Endothelial cell (in vitro differentiated cells): Measurements from ENCODE around the gene ZNF431. TPM values are rescaled to one million over a fixed set of nuclear protein-coding genes. Genes with fewer than 3 reads are reported as not detected.

Experiments used
- DNase-seq: peaks from one replicate; pipeline ENCODE4 v3.0.0; 2021; ENCODE audit warnings: low spot score
- H3K27ac Mint-ChIP-seq: one replicate; pipeline ENCODE4 v1.8.0; 2021; ENCODE audit warnings: mixed read lengths, inconsistent platforms; ENCODE audit not compliant: unreplicated experiment
- H3K27me3 Mint-ChIP-seq: one replicate; pipeline ENCODE4 v1.8.0; 2021; ENCODE audit warnings: mild to moderate bottlenecking, moderate library complexity, mixed read lengths, inconsistent platforms; ENCODE audit not compliant: unreplicated experiment
- H3K36me3 Mint-ChIP-seq: one replicate; pipeline ENCODE4 v1.8.0; 2021; ENCODE audit warnings: mild to moderate bottlenecking, low read depth, mixed read lengths, inconsistent platforms; ENCODE audit not compliant: unreplicated experiment
- H3K4me1 Mint-ChIP-seq: one replicate; pipeline ENCODE4 v1.8.0; 2021; ENCODE audit warnings: mild to moderate bottlenecking, mixed read lengths, inconsistent platforms; ENCODE audit not compliant: unreplicated experiment
- H3K4me3 Mint-ChIP-seq: one replicate; pipeline ENCODE4 v1.8.0; 2021; ENCODE audit warnings: mild to moderate bottlenecking, mixed read lengths, inconsistent platforms; ENCODE audit not compliant: unreplicated experiment
- H3K9me3 Mint-ChIP-seq: one replicate; pipeline ENCODE4 v1.8.0; 2021; ENCODE audit warnings: mixed read lengths, inconsistent platforms; ENCODE audit not compliant: unreplicated experiment
- total RNA-seq: library from RNA; stranded (reverse); fragmentation: NEBNext Ultra II Directional; extraction: Animal tissue kit (Norgen Biotek cat#: 25700); gene quantifications from one replicate; pipeline ENCODE4 v1.2.1, GENCODE V29; 2021; ENCODE audit not compliant: unreplicated experiment
- TF ChIP-seq, protein P1 (sequence below): fragments of 200-600 bp; sonication (generic); IDR thresholded peaks from one replicate; pipeline ENCODE4 v1.5.0; 2021; ENCODE audit warnings: antibody characterized with exemption; ENCODE audit not compliant: unreplicated experiment

ZNF431 gene
- total RNA-seq, 1 donor from 2014 or later, result 20.1 TPM

- Mint-ChIP-seq H3K27ac (no peak overlapping the region), H3K9me3 (no peaks in the 10 kb centered on the region), H3K27me3 (no peaks in the 10 kb centered on the region), H3K4me3 (no peak overlapping the region), H3K4me1 (peaks cover 6% of the 10 kb centered on the region), H3K36me3 (no peaks in the 10 kb centered on the region)
- DNase-seq, result no peak
- TF ChIP-seq, protein P1, sequence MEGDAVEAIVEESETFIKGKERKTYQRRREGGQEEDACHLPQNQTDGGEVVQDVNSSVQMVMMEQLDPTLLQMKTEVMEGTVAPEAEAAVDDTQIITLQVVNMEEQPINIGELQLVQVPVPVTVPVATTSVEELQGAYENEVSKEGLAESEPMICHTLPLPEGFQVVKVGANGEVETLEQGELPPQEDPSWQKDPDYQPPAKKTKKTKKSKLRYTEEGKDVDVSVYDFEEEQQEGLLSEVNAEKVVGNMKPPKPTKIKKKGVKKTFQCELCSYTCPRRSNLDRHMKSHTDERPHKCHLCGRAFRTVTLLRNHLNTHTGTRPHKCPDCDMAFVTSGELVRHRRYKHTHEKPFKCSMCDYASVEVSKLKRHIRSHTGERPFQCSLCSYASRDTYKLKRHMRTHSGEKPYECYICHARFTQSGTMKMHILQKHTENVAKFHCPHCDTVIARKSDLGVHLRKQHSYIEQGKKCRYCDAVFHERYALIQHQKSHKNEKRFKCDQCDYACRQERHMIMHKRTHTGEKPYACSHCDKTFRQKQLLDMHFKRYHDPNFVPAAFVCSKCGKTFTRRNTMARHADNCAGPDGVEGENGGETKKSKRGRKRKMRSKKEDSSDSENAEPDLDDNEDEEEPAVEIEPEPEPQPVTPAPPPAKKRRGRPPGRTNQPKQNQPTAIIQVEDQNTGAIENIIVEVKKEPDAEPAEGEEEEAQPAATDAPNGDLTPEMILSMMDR, result no peak
Observed at GRCh38 chr19:21126078-21126477, 15.8 kb upstream of the ZNF431 start.

GRCh38 chr19:21127001-21127400 is 14.8 kb upstream of the ZNF431 start:
- Mint-ChIP-seq H3K4me3 (no peak overlapping the region), H3K27ac (no peak overlapping the region), H3K9me3 (no peaks in the 10 kb centered on the region), H3K36me3 (no peaks in the 10 kb centered on the region), H3K27me3 (no peaks in the 10 kb centered on the region), H3K4me1 (peaks cover 6% of the 10 kb centered on the region)
- TF ChIP-seq, protein P1, result no peak
- DNase-seq, result no peak

DNA sequence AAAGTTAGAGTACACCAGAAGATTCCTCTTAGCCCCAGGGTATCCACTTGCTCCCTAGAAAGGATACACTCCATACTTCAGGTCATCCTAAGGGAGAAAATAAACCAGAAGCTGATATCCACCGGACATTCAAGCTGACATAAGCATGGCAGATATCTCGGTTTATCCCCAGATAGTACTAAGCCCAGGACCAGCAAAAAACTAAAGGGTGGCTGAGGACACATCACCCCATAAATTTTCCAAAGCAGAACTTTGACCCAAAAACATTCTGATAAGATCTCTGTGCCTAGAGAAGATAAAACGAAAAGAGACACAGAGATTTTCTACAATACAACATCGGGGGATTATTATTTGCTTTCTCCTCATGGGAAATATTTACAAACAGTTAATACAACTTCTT is 13.9 kb upstream of the ZNF431 start:
- DNase-seq, result no peak
- Mint-ChIP-seq H3K9me3 (no peaks in the 10 kb centered on the region), H3K27ac (no peak overlapping the region), H3K27me3 (no peaks in the 10 kb centered on the region), H3K4me3 (no peak overlapping the region), H3K36me3 (no peaks in the 10 kb centered on the region), H3K4me1 (peaks cover 6% of the 10 kb centered on the region)
- TF ChIP-seq, protein P1, result no peak

- peaks cover 2% of the 10 kb centered on the region for H3K36me3 Mint-ChIP-seq
- H3K4me1 Mint-ChIP-seq, result peaks cover 6% of the 10 kb centered on the region
- peak overlapping the region; percentile 68 for H3K27ac Mint-ChIP-seq
- no peak for DNase-seq
- H3K27me3 Mint-ChIP-seq, result peaks cover 2% of the 10 kb centered on the region
- TF ChIP-seq, protein P1, result no peak
- no peak overlapping the region for H3K4me3 Mint-ChIP-seq
- no peaks in the 10 kb centered on the region for H3K9me3 Mint-ChIP-seq
Observed at GRCh38 chr19:21128901-21129698, 12.7 kb upstream of the ZNF431 start.

DNA sequence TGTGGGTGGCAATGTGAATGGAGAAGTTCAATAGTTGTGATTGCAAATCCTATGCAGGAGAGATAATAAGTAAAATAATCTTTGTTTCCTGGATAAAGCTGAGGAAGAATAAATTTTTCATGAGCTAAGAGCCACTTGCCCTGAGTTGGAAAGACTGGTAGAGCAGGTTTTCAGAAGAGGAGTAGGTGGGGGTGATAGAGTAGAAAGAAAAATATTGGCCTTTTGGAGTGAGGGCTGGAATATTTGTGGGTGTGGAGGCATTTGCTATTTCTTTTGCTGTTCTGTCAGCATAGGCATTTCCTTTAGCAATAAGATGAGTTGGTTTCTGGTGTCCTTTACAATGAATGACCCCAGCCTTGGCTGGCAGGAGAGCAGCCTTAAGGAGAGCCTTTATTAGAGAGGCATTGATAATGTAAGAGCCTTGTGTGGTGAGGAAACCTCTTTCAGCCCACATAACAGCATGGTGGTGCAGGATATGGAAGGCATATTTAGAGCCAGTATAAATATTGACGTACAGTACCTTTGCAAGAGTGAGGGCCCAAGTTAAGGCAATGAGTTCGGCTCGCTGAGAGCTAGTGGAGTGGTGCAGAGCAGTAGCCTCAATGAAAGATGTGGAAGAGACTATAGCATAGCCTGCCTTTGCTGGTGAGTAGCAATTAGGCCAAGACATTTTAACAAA is 11.6 kb upstream of the ZNF431 start:
- Mint-ChIP-seq H3K36me3 (peaks cover 12% of the 10 kb centered on the region), H3K27ac (no peak overlapping the region), H3K9me3 (no peaks in the 10 kb centered on the region), H3K4me1 (peaks cover 6% of the 10 kb centered on the region), H3K4me3 (no peak overlapping the region), H3K27me3 (peaks cover 3% of the 10 kb centered on the region)
- DNase-seq, result no peak
- TF ChIP-seq, protein P1, result no peak
